ENCODE data around the gene CLDN20.
"Not testable (repeated sequence)": the region's sequence is repeated elsewhere in the genome, so short reads cannot be mapped to it uniquely, and the experiment has no call there.

Gene CLDN20

DNA sequence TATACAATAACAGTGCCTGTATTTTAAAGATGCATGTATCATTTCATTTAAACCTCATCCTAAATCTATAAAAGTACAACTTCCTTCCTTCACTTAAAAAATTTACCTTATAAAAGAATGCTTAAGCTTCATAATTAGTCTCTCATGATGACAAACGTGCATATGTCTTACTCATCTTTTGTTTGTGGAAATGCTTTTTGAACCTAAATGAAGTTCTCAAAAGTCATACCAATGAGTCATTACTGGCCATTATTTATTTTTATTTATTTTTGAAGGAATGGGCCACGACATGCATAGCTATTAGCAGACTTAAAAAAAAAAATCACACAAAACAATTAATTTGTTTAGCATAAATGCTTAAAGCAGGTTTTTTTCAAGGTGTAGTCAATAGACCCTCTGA, 46.8 kb downstream of the CLDN20 start:
- no peak for DNase-seq (ENCODE audit: low read depth in 2 of 2, low spot score in 1 of 2)

DNA sequence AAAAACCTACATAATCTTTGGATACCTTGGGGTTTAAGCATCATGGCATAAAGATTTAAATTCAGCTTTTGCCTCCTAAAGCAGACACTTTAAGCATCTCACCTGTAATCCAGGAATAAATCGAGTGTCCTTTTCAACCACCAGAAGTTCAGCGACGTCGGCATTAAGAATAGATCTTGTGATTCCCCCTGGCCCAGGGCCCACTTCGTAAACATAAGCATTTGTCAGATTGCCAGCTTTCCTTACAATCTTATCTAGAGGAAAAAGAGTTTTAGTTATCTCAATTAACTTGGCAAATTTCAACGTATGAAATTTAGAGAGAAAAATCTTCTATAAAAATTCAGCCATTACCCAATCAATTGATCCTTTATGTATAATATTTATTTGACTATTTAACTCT, 47.3 kb downstream of the CLDN20 start:
- no peak for DNase-seq (ENCODE audit: low read depth in 2 of 2, low spot score in 1 of 2)

DNA sequence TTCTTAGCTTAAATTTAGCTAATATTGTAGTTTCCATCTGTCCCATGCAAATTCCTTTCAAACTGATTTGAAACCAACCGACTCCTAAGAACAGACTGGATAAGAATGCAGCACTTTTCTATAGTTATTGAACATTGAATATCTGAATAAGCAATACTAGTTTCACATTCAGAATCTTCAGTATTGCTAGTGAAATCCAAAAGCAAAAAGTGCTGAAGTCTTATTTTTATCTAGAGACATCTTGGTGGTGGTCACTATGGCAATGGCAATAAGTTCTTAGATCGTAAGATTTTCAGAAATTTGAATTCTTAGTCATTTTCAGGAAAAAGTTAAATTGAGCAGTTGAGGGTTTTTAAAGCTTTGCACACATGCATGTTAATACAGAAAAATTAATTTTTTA, 47.8 kb downstream of the CLDN20 start:
- DNase-seq (ENCODE audit: low read depth in 2 of 2, low spot score in 1 of 2), result no peak

DNA sequence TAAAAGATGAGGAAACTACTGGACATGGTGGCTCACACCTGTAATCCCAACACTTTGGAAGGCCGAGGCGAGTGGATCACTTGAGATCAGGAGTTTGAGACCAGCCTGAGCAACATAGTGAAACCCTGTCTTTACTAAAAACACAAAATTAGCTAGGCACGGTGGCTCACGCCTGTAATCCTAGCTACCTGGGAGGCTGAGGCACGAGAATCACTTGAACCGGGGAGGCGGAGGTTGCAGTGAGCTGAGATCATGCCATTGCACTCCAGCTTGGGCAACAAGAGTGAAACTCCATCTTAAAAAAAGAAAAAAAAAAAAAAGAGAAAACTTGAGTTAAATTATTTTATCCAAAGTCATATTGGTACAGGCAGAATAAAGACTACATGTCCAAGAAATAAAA, 49.1 kb downstream of the CLDN20 start:
- not testable (repeated sequence) for DNase-seq (ENCODE audit: low read depth in 2 of 2, low spot score in 1 of 2)

DNA sequence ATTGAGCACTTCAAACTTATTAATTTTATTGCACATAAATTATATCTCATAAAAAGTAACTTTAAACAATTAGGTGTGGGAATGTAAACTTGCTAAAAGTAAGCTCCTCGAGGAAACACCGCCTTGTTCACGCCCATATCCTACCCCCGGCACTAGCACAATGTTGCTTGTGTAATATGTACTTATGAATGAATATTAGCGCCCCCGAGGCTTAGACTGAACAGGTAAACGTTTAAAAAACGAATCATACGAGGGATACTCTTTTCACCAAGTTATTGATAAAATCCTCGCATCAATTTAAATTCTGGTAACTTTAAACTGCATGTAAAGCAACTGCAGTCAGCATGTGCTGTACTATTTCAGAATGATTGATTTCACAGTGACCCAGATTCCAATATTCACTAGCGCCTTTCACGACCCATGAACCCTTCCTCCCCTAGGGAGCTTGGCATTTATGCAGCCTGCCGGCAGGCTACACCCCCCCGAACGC, 49.8 kb downstream of the CLDN20 start:
- peak in 1 of 2 donors; percentile 2 for DNase-seq (ENCODE audit: low read depth in 2 of 2, low spot score in 1 of 2)

DNA sequence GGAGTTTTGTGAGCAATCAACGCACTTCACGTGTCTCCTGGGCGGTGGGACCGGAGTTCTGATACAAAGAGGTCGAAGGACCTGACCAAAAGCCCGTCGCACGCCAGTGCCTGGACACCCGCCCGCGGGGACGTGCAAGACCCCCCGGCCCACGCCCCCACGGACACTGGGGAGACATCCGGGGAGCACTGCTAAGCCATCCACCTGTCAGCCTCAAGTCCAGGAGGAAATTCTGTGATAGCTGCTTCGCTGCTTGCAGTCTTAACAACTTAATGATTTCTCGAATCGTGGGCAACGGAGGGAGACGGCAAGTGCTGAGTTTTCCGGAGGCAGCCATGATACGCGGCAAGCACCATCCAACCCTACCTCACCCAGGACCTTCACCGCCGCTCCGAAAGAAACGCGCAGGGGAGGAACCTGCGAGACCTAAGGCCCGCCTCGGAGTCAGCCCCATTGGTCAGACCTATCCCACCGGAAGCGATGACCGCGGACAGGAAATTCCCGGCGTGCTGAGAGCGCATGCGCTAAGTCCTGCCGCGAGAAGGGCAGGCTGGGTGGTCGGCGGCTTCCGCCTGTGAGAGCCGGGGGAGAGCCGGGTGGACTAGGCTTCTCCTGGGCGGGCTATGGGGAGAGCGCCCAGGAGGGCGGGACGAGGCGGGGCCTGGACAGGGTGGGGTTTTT, 50.4 kb downstream of the CLDN20 start, which contains the start of gene TFB1M:
TFB1M (minus strand) TSS at position 393 of the 681 bp plus-strand sequence; CDS start at position 337, 56 bp downstream.
- peak; percentile 93 to 95 for DNase-seq (ENCODE audit: low read depth in 2 of 2, low spot score in 1 of 2)

DNA sequence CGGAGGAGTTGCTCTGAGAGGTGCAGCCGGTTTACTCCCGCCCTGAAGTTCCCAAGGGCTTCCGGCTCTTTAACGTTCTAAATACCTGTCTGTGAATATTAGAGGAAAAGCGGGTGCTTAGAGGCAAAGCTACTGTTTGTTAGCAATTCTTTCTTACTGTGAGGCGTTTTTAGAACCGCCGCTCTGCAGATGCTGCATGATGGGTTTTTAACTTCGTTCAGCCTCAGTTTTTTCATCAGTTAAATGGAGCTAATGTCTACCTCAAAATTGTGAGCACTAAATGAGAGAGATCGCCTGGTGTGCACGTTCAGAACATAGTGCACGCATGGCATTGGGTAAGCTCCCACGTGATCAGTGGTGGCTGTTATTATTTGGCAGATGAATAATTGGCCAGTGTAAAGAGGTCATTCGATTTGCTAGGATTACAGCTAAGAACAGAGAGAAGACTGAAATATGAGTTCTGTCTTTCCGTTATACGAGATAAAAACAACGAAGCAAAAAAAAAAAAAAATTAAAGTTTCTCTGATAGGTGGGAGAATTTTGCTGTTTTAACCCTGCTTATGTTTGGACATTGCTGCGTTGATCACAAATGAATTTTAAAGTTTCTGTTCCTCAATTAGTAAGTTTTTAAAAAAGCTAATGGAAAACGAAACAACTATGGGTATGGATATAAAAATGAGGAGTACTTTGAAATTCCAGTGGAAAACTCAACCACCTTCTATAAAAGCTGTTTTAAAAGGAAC, 51.1 kb downstream of the CLDN20 start:
- DNase-seq (ENCODE audit: low read depth in 2 of 2, low spot score in 1 of 2), result no peak

DNA sequence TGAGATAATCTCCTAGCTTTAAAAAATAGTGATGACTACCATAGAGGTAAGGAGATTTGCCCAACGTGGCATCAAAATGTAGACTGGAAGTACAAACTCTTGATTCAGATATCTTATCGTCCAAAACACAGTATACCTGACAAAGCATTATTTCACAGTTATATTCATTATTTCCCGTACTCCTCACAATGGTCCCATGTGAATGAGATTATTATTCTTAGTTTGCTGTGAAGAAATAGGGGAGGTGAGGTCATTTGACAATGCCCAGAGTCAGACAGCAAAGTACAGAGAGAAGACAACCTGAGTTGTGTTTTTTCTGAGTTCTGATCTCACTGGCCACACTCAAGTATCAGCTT, 51.7 kb downstream of the CLDN20 start:
- no peak for DNase-seq (ENCODE audit: low read depth in 2 of 2, low spot score in 1 of 2)

DNA sequence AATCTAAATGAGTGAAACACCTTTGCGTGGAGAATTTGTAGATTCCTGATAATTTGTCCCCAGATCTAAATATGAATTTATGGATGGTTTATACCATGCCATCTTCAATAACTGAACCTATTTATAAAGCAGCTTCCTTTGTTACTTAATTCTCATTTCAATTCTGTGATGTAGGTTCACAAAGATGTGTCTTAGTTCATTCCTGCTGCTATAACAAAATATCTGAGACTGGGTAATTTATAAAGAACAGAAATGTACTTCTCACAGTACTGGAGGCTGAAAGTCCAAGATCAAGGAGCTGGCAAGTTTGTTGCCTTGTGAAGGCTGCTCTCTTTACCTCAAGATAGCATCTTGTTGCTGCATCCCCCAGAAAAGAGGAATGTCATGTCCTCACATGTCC, 52.6 kb downstream of the CLDN20 start:
- no peak for DNase-seq (ENCODE audit: low read depth in 2 of 2, low spot score in 1 of 2)

DNA sequence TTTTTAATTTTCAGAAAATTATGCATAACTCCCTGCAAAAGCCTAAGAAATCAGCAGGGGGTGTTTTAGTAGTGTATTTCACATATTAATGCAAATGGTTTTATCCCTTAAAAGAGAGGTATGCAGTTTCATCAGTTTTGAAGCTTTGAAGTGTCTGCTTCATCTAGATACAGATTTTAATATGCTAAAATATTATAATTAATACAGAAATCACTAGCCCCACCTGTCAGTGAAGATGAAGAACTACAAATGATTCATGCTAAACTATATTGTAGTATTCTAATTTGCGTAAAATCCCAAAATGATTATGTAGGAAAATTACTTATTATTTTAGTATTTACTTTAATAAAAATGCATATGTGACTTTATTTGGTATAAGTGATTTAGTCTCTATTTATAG, 53.4 kb downstream of the CLDN20 start:
- no peak for DNase-seq (ENCODE audit: low read depth in 2 of 2, low spot score in 1 of 2)

DNA sequence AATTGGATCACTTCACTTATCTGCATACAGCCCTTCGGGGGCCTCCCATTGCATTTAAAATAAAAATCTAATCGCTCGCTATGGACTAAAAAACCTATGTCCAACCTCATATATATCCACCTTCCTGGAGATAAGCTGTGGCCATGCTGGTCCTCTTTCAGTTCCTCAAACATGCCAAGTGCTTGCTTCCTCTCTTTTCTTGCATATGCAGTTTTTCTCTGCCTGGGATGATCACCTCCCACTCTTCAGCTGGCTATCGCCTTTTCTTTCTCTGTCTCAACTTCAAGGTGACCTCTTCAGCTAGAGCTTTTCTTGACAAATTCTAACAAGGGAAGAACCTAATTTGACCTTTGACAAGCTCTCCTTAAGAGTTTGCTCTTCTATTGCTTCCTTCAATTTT, 56.1 kb downstream of the CLDN20 start:
- DNase-seq (ENCODE audit: low read depth in 2 of 2, low spot score in 1 of 2), result no peak

DNA sequence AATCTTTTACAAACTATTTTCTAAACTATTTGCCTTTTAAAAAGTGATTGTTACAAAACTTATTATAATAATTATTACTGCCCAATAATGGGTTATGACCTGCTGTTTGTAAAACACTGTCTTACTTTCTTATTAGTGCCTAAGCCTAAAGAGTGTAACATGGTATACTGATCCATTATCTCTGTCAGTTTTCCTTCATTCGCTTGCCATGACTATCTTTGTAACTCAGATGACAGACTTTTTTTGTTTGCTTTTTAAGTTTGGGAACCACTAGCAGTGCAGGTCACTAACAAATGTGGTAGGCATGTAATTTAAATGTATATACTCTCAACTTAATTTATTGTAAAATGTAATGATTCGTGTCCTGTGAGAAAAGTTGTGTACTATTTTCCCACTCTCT, 60.4 kb downstream of the CLDN20 start:
- no peak for DNase-seq (ENCODE audit: low read depth in 2 of 2, low spot score in 1 of 2)

DNA sequence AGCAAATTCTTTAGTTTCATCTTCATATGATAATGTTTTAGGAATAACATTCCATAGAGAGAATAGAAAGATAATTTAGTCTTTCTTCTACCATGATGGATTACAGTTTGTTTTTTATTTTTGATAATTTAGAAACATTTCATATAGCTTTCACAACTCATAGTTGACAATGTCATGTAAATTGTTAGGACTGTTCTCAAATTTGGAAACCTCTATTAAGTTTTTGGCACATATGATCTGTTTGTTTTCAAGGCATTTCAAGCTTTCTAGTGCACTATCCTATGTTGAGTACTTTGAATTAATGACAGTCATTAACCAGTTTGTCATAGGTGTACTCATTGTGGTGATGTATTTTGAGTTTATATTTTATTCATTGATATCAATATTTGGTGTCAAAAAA, 61.2 kb downstream of the CLDN20 start:
- DNase-seq (ENCODE audit: low read depth in 2 of 2, low spot score in 1 of 2), result no peak

DNA sequence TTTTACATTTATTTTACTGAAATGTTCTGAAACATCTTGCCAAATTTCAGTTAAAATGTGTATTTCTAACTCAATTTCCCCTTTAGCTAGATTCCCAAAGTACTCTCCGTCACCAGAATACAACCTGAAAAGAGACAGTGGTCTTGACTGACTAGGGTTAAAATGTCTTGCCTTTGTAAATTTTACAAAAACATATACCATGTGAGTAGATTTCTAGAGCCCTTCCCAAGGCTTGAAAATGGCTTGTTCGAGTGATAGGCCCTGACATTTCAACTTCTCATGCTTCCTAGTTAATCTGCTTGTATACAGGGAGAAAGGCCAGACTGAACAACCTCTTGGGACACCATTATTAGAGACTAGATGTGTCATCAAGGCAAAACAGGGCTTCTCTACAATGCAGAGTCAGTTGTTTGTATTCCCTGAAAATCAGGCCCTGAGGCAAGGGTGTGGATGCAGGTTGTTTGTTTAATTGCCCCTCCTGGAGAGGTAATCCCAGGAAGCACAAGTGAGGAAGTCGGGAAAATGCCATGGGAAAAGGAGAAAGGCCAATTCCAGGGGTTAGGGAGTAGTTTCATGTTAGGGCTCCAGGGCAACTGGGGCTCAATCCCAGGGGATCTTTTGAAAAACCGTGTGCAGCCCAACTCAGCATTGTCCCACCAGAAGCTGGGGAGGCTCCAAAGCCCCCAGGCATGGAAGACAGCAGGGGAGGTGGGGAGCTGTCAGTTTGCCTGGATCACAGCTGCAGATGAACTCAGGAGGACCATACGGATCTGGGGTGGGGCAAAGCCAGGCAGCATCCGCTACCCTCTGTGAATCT, 62.1 kb downstream of the CLDN20 start:
- DNase-seq (ENCODE audit: low read depth in 2 of 2, low spot score in 1 of 2), result no peak

Measured in stimulated activated CD8-positive, alpha-beta memory T cell treated with anti-CD3 and anti-CD28 coated beads, Interleukin-4, amount 100 ng/mL, for 1 hour (primary cell).